ENCODE measurements around the gene TM6SF1. TPM values are rescaled to one million over a fixed set of nuclear protein-coding genes. Genes with fewer than 3 reads are reported as not detected.

Gene TM6SF1
- total RNA-seq, 1 donor from 2014 or later = 2.6 TPM

- H3K27me3 ChIP-seq (ENCODE audit: control insufficient read depth, insufficient read depth, low read length) = no peaks in the 10 kb centered on the region
- TF ChIP-seq CTCF (IDR thresholded peaks at IDR 0.05; ENCODE audit: insufficient read depth, low read length, severe bottlenecking) = no peak
- H3K4me3 ChIP-seq (ENCODE audit: low read depth, low read length) = no peak overlapping the region
- DNase-seq (ENCODE audit: low read depth) = no peak
- FAIRE-seq = no peak
- H3K36me3 ChIP-seq (ENCODE audit: control insufficient read depth, insufficient read depth, low read length) = peaks cover 1% of the 10 kb centered on the region
These were observed 48.5 kb downstream of the TM6SF1 start for GRCh38 chr15:83155942-83156341.

GRCh38 chr15:83158393-83158792 is 50.9 kb downstream of the TM6SF1 start:
- TF ChIP-seq CTCF (IDR thresholded peaks at IDR 0.05; ENCODE audit: insufficient read depth, low read length, severe bottlenecking) = no peak
- FAIRE-seq (no peak), DNase-seq (ENCODE audit: low read depth) (peak; percentile 72)
- Histone ChIP-seq H3K27me3 (ENCODE audit: control insufficient read depth, insufficient read depth, low read length) (no peaks in the 10 kb centered on the region), H3K4me3 (ENCODE audit: low read depth, low read length) (no peak overlapping the region), H3K36me3 (ENCODE audit: control insufficient read depth, insufficient read depth, low read length) (peaks cover 2% of the 10 kb centered on the region)

- FAIRE-seq (no peak), DNase-seq (ENCODE audit: low read depth) (no peak)
- Histone ChIP-seq H3K4me3 (ENCODE audit: low read depth, low read length) (no peak overlapping the region), H3K27me3 (ENCODE audit: control insufficient read depth, insufficient read depth, low read length) (no peaks in the 10 kb centered on the region), H3K36me3 (ENCODE audit: control insufficient read depth, insufficient read depth, low read length) (peaks cover 2% of the 10 kb centered on the region)
- no peak for TF ChIP-seq CTCF (IDR thresholded peaks at IDR 0.05; ENCODE audit: insufficient read depth, low read length, severe bottlenecking)
These were observed 53.3 kb downstream of the TM6SF1 start for GRCh38 chr15:83160741-83161140.

- Histone ChIP-seq H3K27me3 (ENCODE audit: control insufficient read depth, insufficient read depth, low read length) (no peaks in the 10 kb centered on the region), H3K4me3 (ENCODE audit: low read depth, low read length) (no peak overlapping the region), H3K36me3 (ENCODE audit: control insufficient read depth, insufficient read depth, low read length) (peaks cover 2% of the 10 kb centered on the region)
- FAIRE-seq = no peak
- TF ChIP-seq CTCF (IDR thresholded peaks at IDR 0.05; ENCODE audit: insufficient read depth, low read length, severe bottlenecking) = no peak
- no peak for DNase-seq (ENCODE audit: low read depth)
These were observed 55.6 kb downstream of the TM6SF1 start for GRCh38 chr15:83163032-83163431.

GRCh38 chr15:83164111-83164770 is 56.8 kb downstream of the TM6SF1 start:
- peak; percentile 76 for DNase-seq (ENCODE audit: low read depth)
- Histone ChIP-seq H3K4me3 (ENCODE audit: low read depth, low read length) (no peak overlapping the region), H3K27me3 (ENCODE audit: control insufficient read depth, insufficient read depth, low read length) (no peaks in the 10 kb centered on the region), H3K36me3 (ENCODE audit: control insufficient read depth, insufficient read depth, low read length) (peaks cover 2% of the 10 kb centered on the region)
- no peak for TF ChIP-seq CTCF (IDR thresholded peaks at IDR 0.05; ENCODE audit: insufficient read depth, low read length, severe bottlenecking)
- FAIRE-seq = no peak

Data from bronchial epithelial cell (primary cell).